SK-N-SH (cell line): ENCODE results near the gene CAPN10. TPM values are rescaled to one million over a fixed set of nuclear protein-coding genes. Genes with fewer than 3 reads are reported as not detected.

ENCODE experiments used
- CTCF ChIA-PET: fragments of 300-600, 350-600 bp; formaldehyde crosslinking; extraction: SDS; loops from one replicate; lab custom pipeline; 2021; lab: Yijun Ruan, JAX
- POLR2A ChIA-PET: fragments of 350-600 bp; sonication (Branson Sonifier 250); formaldehyde crosslinking; extraction: SDS; loops from one replicate; lab custom pipeline; 2020; ENCODE audit warnings: antibody characterized with exemption, inconsistent platforms; lab: Yijun Ruan, JAX
- DNase-seq: peaks from one replicate; pipeline ENCODE4 v3.0.0; 2012
- H2AFZ ChIP-seq: fragments of 200-600 bp; sonication (generic); 2 replicates; pipeline ENCODE4 v1.8.1; 2016; ENCODE audit warnings: antibody characterized with exemption, mild to moderate bottlenecking, low read depth
- H3F3A ChIP-seq: fragments of 200-600 bp; sonication (generic); replicated peaks from 2 replicates; pipeline ENCODE3; 2016; ENCODE audit warnings: antibody characterized with exemption, mild to moderate bottlenecking; ENCODE audit not compliant: insufficient read depth
- H3K27ac ChIP-seq, 2 experiments: fragments of 200-500 bp in 1 of 2; fragments of 200-600 bp in 1 of 2; sonication (Bioruptor generic) in 1 of 2; sonication (generic), shearing (Covaris generic) in 1 of 2; 2 replicates each; pipeline versions ENCODE4 v1.5.1 to v1.6.1; 2014 to 2016; ENCODE audit warnings: low read depth in 2 of 2, inconsistent platforms in 1 of 2, low read length in 1 of 2, mild to moderate bottlenecking in 1 of 2, mixed read lengths in 1 of 2
- H3K27me3 ChIP-seq: fragments of 200-600 bp; sonication (generic), shearing (Covaris generic); 2 replicates; pipeline ENCODE4 v1.6.1; 2016; ENCODE audit warnings: mixed run types; ENCODE audit not compliant: insufficient read depth
- H3K36me3 ChIP-seq, 2 experiments: fragments of 200-500 bp in 1 of 2; fragments of 200-600 bp in 1 of 2; sonication (Bioruptor generic) in 1 of 2; sonication (generic) in 1 of 2; replicated peaks in 1 of 2; 2 replicates each; pipeline versions ENCODE3 to v1.5.1; 2014 to 2016; ENCODE audit warnings: low read length in 1 of 2, mild to moderate bottlenecking in 1 of 2; ENCODE audit not compliant: insufficient read depth in 2 of 2, control insufficient read depth in 1 of 2
- H3K4me1 ChIP-seq, 2 experiments: fragments of 200-500 bp in 1 of 2; fragments of 200-600 bp in 1 of 2; sonication (Bioruptor generic) in 1 of 2; sonication (generic), shearing (Covaris generic) in 1 of 2; 2 replicates each; pipeline versions ENCODE4 v1.5.1 to v1.6.1; 2014 to 2016; ENCODE audit warnings: low read depth in 1 of 2, low read length in 1 of 2, mixed run types in 1 of 2; ENCODE audit not compliant: insufficient read depth in 2 of 2, control insufficient read depth in 1 of 2
- H3K4me2 ChIP-seq: fragments of 200-600 bp; sonication (generic), shearing (Covaris generic); 2 replicates; pipeline ENCODE4 v1.6.1; 2017; ENCODE audit warnings: mixed run types
- H3K4me3 ChIP-seq, 2 experiments: fragments of 200-500 bp in 1 of 2; fragments of 200-600 bp in 1 of 2; sonication (Bioruptor generic) in 1 of 2; sonication (generic), shearing (Covaris generic) in 1 of 2; 2 replicates each; pipeline versions ENCODE4 v1.5.1 to v1.8.1; 2014 to 2016; ENCODE audit warnings: low read depth in 2 of 2, inconsistent platforms in 1 of 2, low read length in 1 of 2, mild to moderate bottlenecking in 1 of 2, mixed read lengths in 1 of 2, moderate library complexity in 1 of 2
- H3K79me2 ChIP-seq: fragments of 200-600 bp; sonication (generic); 2 replicates; pipeline ENCODE4 v1.8.1; 2017; ENCODE audit warnings: mild to moderate bottlenecking; ENCODE audit not compliant: insufficient read depth
- H3K9ac ChIP-seq: fragments of 200-600 bp; sonication (generic); 2 replicates; pipeline ENCODE4 v1.6.1; 2017; ENCODE audit warnings: mixed run types
- H3K9me2 ChIP-seq: fragments of 200-600 bp; sonication (generic); 2 replicates; pipeline ENCODE4 v1.6.1; 2017; ENCODE audit warnings: mixed run types
- H3K9me3 ChIP-seq: fragments of 200-600 bp; sonication (generic); 2 replicates; pipeline ENCODE4 v1.6.1; 2017; ENCODE audit warnings: mixed run types, mild to moderate bottlenecking, moderate library complexity
- H4K20me1 ChIP-seq: fragments of 200-600 bp; sonication (generic); 2 replicates; pipeline ENCODE4 v1.6.1; 2017; ENCODE audit warnings: mild to moderate bottlenecking, mixed run types; ENCODE audit not compliant: insufficient read depth
- CHD2 ChIP-seq: fragments of 150-350 bp; IDR thresholded peaks from 2 replicates; pipeline ENCODE4 v1.6.1; 2018; ENCODE audit warnings: low read length; ENCODE audit not compliant: partially characterized antibody
- ELF1 ChIP-seq: IDR thresholded peaks from 2 replicates; pipeline ENCODE4 v1.4.0; 2012
- EP300 ChIP-seq, 2 experiments: IDR thresholded peaks; 2 replicates each; pipeline versions ENCODE4 v1.4.0 to v1.6.1; 2012; ENCODE audit warnings: borderline replicate concordance in 1 of 2, low read depth in 1 of 2, low read length in 1 of 2
- EZH2phosphoT487 ChIP-seq: fragments of 200-600 bp; sonication (generic); IDR thresholded peaks from 2 replicates; pipeline ENCODE4 v1.6.1; 2017; ENCODE audit warnings: low read depth, mixed run types, mild to moderate bottlenecking, antibody characterized with exemption, moderate library complexity, borderline replicate concordance
- FOSL2 ChIP-seq: IDR thresholded peaks from 2 replicates; pipeline ENCODE4 v1.4.0; 2012; ENCODE audit warnings: low read depth, mild to moderate bottlenecking, moderate library complexity, borderline replicate concordance
- FOXM1 ChIP-seq: IDR thresholded peaks from 2 replicates; pipeline ENCODE4 v1.4.0; 2012; ENCODE audit warnings: low read depth, mild to moderate bottlenecking
- GATA2 ChIP-seq: sonication (generic); formaldehyde crosslinking; IDR thresholded peaks from 2 replicates; pipeline ENCODE4 v1.5.0; 2020; ENCODE audit warnings: mild to moderate bottlenecking, missing genetic modification reagents
- MAX ChIP-seq: IDR thresholded peaks from 2 replicates; pipeline ENCODE4 v1.4.0; 2012; ENCODE audit warnings: low read depth
- MEF2A ChIP-seq: IDR thresholded peaks from 2 replicates; pipeline ENCODE4 v1.4.0; 2012; ENCODE audit warnings: low read depth, borderline replicate concordance
- MXI1 ChIP-seq: IDR thresholded peaks from 2 replicates; pipeline ENCODE4 v1.6.1; 2012; ENCODE audit warnings: mild to moderate bottlenecking, low read depth, low read length, improper control_type of control experiment
- NRF1 ChIP-seq: IDR thresholded peaks from 2 replicates; pipeline ENCODE4 v1.6.1; 2012; ENCODE audit warnings: low read depth, mild to moderate bottlenecking, low read length
- RAD21 ChIP-seq: IDR thresholded peaks from 2 replicates; pipeline ENCODE4 v1.6.1; 2012; ENCODE audit warnings: mild to moderate bottlenecking, low read length
- USF1 ChIP-seq: IDR thresholded peaks from 2 replicates; pipeline ENCODE4 v1.4.0; 2012; ENCODE audit warnings: low read depth, borderline replicate concordance
- USF2 ChIP-seq: fragments of 150-350 bp; IDR thresholded peaks from 2 replicates; pipeline ENCODE4 v1.6.1; 2017; ENCODE audit warnings: antibody characterized with exemption, low read length, low read depth, borderline replicate concordance
- YY1 ChIP-seq: IDR thresholded peaks from 2 replicates; pipeline ENCODE4 v1.4.0; 2012; ENCODE audit warnings: low read depth, mild to moderate bottlenecking
- ZBTB33 ChIP-seq: IDR thresholded peaks from 2 replicates; pipeline ENCODE4 v1.4.0; 2012; ENCODE audit warnings: low read depth, borderline replicate concordance
- WGBS: methylation state at CpG from one replicate; pipeline ENCODE4 v1.1.6; 2017; ENCODE audit warnings: low lambda C conversion rate; 5-methylcytosine and 5-hydroxymethylcytosine counted together
- polyA plus RNA-seq, 3 experiments: library from polyadenylated mRNA; depleted of rRNA; stranded (reverse); fragments of >200 nt; gene quantifications; 2 replicates each; pipeline ENCODE4 v1.2.3, GENCODE V29; 2012

CAPN10 gene
- polyA plus RNA-seq, 1 of the 3 experiments (the other 2 are of a cell fraction): 24.0 TPM

- no peak for TF ChIP-seq YY1
- no peak for TF ChIP-seq ELF1
- no peak for TF ChIP-seq MXI1
- TF ChIP-seq EZH2phosphoT487: no peak
- TF ChIP-seq CHD2: no peak
- WGBS: 50% methylated on average over 2 of the region's 10 CpGs
- no peaks in the 10 kb centered on the region for H3K9me3 ChIP-seq
- H3K36me3 ChIP-seq: no peaks in the 10 kb centered on the region
- no peaks in the 10 kb centered on the region for H3K9me2 ChIP-seq
- no peak overlapping the region for H2AFZ ChIP-seq
- CTCF ChIA-PET: no interaction called here
- peak; percentile 22 for DNase-seq
- no peaks in the 10 kb centered on the region; a peak in 1 of 4 replicates for H3K4me1 ChIP-seq
- H3K27ac ChIP-seq: no peak overlapping the region
- H3K4me3 ChIP-seq: no peak overlapping the region
- H3K27me3 ChIP-seq: no peaks in the 10 kb centered on the region; the same call in 1 of the 2 replicates
- no peak overlapping the region for H3K9ac ChIP-seq
- H3K79me2 ChIP-seq: no peaks in the 10 kb centered on the region
- H4K20me1 ChIP-seq: no peaks in the 10 kb centered on the region
- POLR2A ChIA-PET: no interaction called here
- H3K4me2 ChIP-seq: no peak overlapping the region
- no peaks in the 10 kb centered on the region for H3F3A ChIP-seq
Observed at GRCh38 chr2:240645346-240645745, 58.8 kb downstream of the CAPN10 start.

GRCh38 chr2:240645801-240646175, 59.3 kb downstream of the CAPN10 start:
- DNase-seq: no peak

More at GRCh38 chr2:240645801-240646175, 59.3 kb downstream of the CAPN10 start:
- Histone ChIP-seq H3K79me2 (no peaks in the 10 kb centered on the region), H3K27ac (no peak overlapping the region), H3K36me3 (no peaks in the 10 kb centered on the region), H3F3A (no peaks in the 10 kb centered on the region), H3K9me3 (no peaks in the 10 kb centered on the region), H3K9me2 (no peaks in the 10 kb centered on the region), H3K9ac (no peak overlapping the region), H3K4me3 (no peak overlapping the region), H3K27me3 (no peaks in the 10 kb centered on the region; the same call in 1 of the 2 replicates), H3K4me1 (no peaks in the 10 kb centered on the region; a peak in 1 of 4 replicates), H4K20me1 (no peaks in the 10 kb centered on the region), H2AFZ (no peak overlapping the region), H3K4me2 (no peak overlapping the region)
- TF ChIP-seq RAD21 (no peak), YY1 (no peak), MAX (no peak), FOXM1 (no peak), USF2 (no peak), FOSL2 (no peak), USF1 (no peak), MEF2A (no peak), ZBTB33 (no peak), GATA2 (CRISPR knock-in tag) (no peak), MXI1 (no peak), EZH2phosphoT487 (no peak), NRF1 (no peak), CHD2 (no peak), EP300 (IDR thresholded peaks at IDR 0.05; ENCODE audit: borderline replicate concordance in 1 of 2, low read depth in 1 of 2, low read length in 1 of 2) (no peak)
- ChIA-PET CTCF (interaction anchor here (1.3 kb wide), 1 partner anchor 195 kb away, joined by 3 read pairs; no protein-coding TSS in a partner anchor), POLR2A (no interaction called here)
- 52% methylated on average over 5 of the region's 10 CpGs for WGBS
